K562 (cell line): ENCODE results near the gene VSNL1. TPM values are rescaled to one million over a fixed set of nuclear protein-coding genes. Genes with fewer than 3 reads are reported as not detected.

Experiments
- CEBPG ChIP-seq, 3 experiments: fragments of 200-800 bp in 1 of 3; sonication (Bioruptor generic) in 1 of 3; sonication (generic) in 1 of 3; formaldehyde crosslinking in 1 of 3; IDR thresholded peaks in 2 of 3; conservative IDR thresholded peaks in 1 of 3; 2 replicates each; pipeline versions ENCODE4 v1.6.1 to v1.8.0; 2016 to 2022; ENCODE audit warnings: missing compliant biosample characterization in 2 of 3, missing genetic modification characterization in 2 of 3, mild to moderate bottlenecking in 1 of 3, missing genetic modification reagents in 1 of 3
- DPF2 ChIP-seq: fragments of 450-650 bp; IDR thresholded peaks from 2 replicates; pipeline ENCODE4 v1.6.1; 2016
- FOXA3 ChIP-seq, 2 experiments: fragments of 450-650 bp in 1 of 2; sonication (generic) in 1 of 2; formaldehyde crosslinking; IDR thresholded peaks in 1 of 2; conservative IDR thresholded peaks in 1 of 2; 2 replicates each; pipeline versions ENCODE4 v1.4.0 to v1.8.0; 2020 to 2022; ENCODE audit warnings: mild to moderate bottlenecking in 2 of 2, missing genetic modification reagents in 1 of 2
- FOXM1 ChIP-seq, 2 experiments: fragments of 450-650 bp in 1 of 2; sonication (generic) in 1 of 2; formaldehyde crosslinking in 1 of 2; IDR thresholded peaks; 2 replicates each; pipeline versions ENCODE4 v1.6.1 to v1.9.0; 2017 to 2022; ENCODE audit warnings: low read depth in 2 of 2, mild to moderate bottlenecking in 2 of 2, missing genetic modification reagents in 1 of 2, moderate library complexity in 1 of 2
- HDAC3 ChIP-seq: fragments of 450-650 bp; IDR thresholded peaks from 2 replicates; pipeline ENCODE4 v1.6.1; 2018; ENCODE audit warnings: borderline replicate concordance, mild to moderate bottlenecking, moderate library complexity; ENCODE audit not compliant: partially characterized antibody
- KDM1A ChIP-seq, 2 experiments: fragments of 450-650 bp; IDR thresholded peaks; 2 replicates each; pipeline ENCODE4 v1.6.1; 2016; ENCODE audit warnings: mild to moderate bottlenecking in 2 of 2
- KLF1 ChIP-seq: fragments of 450-650 bp; IDR thresholded peaks from 2 replicates; pipeline ENCODE4 v1.6.1; 2016; ENCODE audit warnings: missing genetic modification characterization, missing compliant biosample characterization
- L3MBTL2 ChIP-seq: fragments of 450-650 bp; IDR thresholded peaks from 2 replicates; pipeline ENCODE4 v1.6.1; 2016; ENCODE audit warnings: mild to moderate bottlenecking, moderate library complexity
- MYC ChIP-seq, 2 experiments: fragments of 250-450 bp in 1 of 2; sonication (Bioruptor Pico) in 1 of 2; IDR thresholded peaks; 2 replicates each; pipeline versions ENCODE4 v1.5.1 to v1.6.1; 2012 to 2021; ENCODE audit warnings: low read depth in 2 of 2, borderline replicate concordance in 1 of 2, improper control_type of control experiment in 1 of 2, low read length in 1 of 2, mild to moderate bottlenecking in 1 of 2, moderate library complexity in 1 of 2
- NR2C1 ChIP-seq, 2 experiments: fragments of 450-650 bp; IDR thresholded peaks; 2 replicates each; pipeline ENCODE4 v1.6.1; 2017; ENCODE audit warnings: mild to moderate bottlenecking in 2 of 2, antibody characterized with exemption in 1 of 2, inconsistent platforms in 1 of 2, missing compliant biosample characterization in 1 of 2, missing genetic modification characterization in 1 of 2
- NR3C1 ChIP-seq: sonication (generic); formaldehyde crosslinking; IDR thresholded peaks from 2 replicates; pipeline ENCODE4 v1.8.1; 2022; ENCODE audit warnings: missing genetic modification reagents
- RBM25 ChIP-seq: fragments of 200-400 bp; formaldehyde crosslinking; IDR thresholded peaks from 2 replicates; pipeline ENCODE4 v1.6.1; 2018; ENCODE audit warnings: low read length, low read depth, moderate library complexity; ENCODE audit not compliant: severe bottlenecking
- RHOXF2B ChIP-seq: fragments of 250-450 bp; sonication (Bioruptor Pico); conservative IDR thresholded peaks from 2 replicates; pipeline ENCODE4 v1.5.1; 2021
- SIN3B ChIP-seq: fragments of 450-650 bp; IDR thresholded peaks from 2 replicates; pipeline ENCODE4 v1.6.1; 2017; ENCODE audit warnings: low read depth, mild to moderate bottlenecking, moderate library complexity
- SMAD2 ChIP-seq: fragments of 150-350 bp; IDR thresholded peaks from 2 replicates; pipeline ENCODE4 v1.6.1; 2014; ENCODE audit warnings: low read depth, mild to moderate bottlenecking, low read length
- SMARCE1 ChIP-seq: fragments of 450-650 bp; IDR thresholded peaks from 2 replicates; pipeline ENCODE4 v1.7.1; 2016; ENCODE audit warnings: mild to moderate bottlenecking
- SRSF7 ChIP-seq: fragments of 200-400 bp; formaldehyde crosslinking; optimal IDR thresholded peaks from 2 replicates; pipeline ENCODE3; 2017; ENCODE audit warnings: mild to moderate bottlenecking, low read depth, low read length
- SRSF9 ChIP-seq: fragments of 200-400 bp; formaldehyde crosslinking; IDR thresholded peaks from 2 replicates; pipeline ENCODE4 v1.6.1; 2017; ENCODE audit warnings: low read depth, low read length, borderline replicate concordance
- TRIM28 ChIP-seq: fragments of 450-650 bp; IDR thresholded peaks from 2 replicates; pipeline ENCODE4 v1.6.1; 2017
- ZKSCAN3 ChIP-seq: fragments of 250-450 bp; sonication (Bioruptor Pico); IDR thresholded peaks from 2 replicates; pipeline ENCODE4 v1.4.0; 2020
- ZNF124 ChIP-seq: sonication (generic); formaldehyde crosslinking; IDR thresholded peaks from 2 replicates; pipeline ENCODE4 v1.8.1; 2022; ENCODE audit warnings: missing genetic modification reagents
- ZNF175 ChIP-seq: fragments of 200-800 bp; sonication (Bioruptor generic); IDR thresholded peaks from 2 replicates; pipeline ENCODE4 v1.6.1; 2016; ENCODE audit warnings: low read depth, mild to moderate bottlenecking, missing genetic modification characterization, missing compliant biosample characterization
- ZNF695 ChIP-seq: fragments of 450-650 bp; formaldehyde crosslinking; IDR thresholded peaks from 2 replicates; pipeline ENCODE4 v1.4.0; 2020; ENCODE audit warnings: mild to moderate bottlenecking, moderate library complexity
- ZNF76 ChIP-seq: fragments of 250-450 bp; sonication (Bioruptor Pico); IDR thresholded peaks from 2 replicates; pipeline ENCODE4 v1.4.0; 2020; ENCODE audit warnings: mild to moderate bottlenecking, moderate library complexity, borderline replicate concordance
- ZNF778 ChIP-seq: fragments of 450-650 bp; formaldehyde crosslinking; IDR thresholded peaks from 2 replicates; pipeline ENCODE4 v1.4.0; 2020; ENCODE audit warnings: mild to moderate bottlenecking, moderate library complexity
- polyA plus RNA-seq, 8 experiments: library from polyadenylated mRNA; depleted of rRNA in 4 of 8; stranded (reverse) in 5 of 8; unstranded in 3 of 8; fragments of >200 nt; fragmentation: Nextera tagmentation in 2 of 8; fragmentation: Illumina TruSeq in 1 of 8; extraction: Ambion mirVana in 2 of 8; extraction: Trizol in 1 of 8; gene quantifications; 2 replicates each; pipeline versions ENCODE4 v1.2.1 to v1.2.3, GENCODE V29; 2011 to 2014; ENCODE audit warnings: inconsistent platforms in 1 of 8, missing spikeins in 1 of 8
- total RNA-seq, 7 experiments: library from RNA; depleted of rRNA in 6 of 7; stranded (reverse); fragments of >200 nt in 6 of 7; fragmentation: Illumina TruSeq in 2 of 7; extraction: Trizol in 2 of 7; gene quantifications; 2 replicates each; pipeline versions ENCODE4 v1.2.1 to v1.2.3, GENCODE V29; 2011 to 2021; ENCODE audit warnings: low replicate concordance in 1 of 7
- TF ChIP-seq, protein P1 (sequence below): fragments of 450-650 bp; IDR thresholded peaks from 2 replicates; pipeline ENCODE4 v1.6.1; 2016
- TF ChIP-seq, protein P2 (sequence below): sonication (generic); formaldehyde crosslinking; IDR thresholded peaks from 2 replicates; pipeline ENCODE4 v1.8.0; 2023; ENCODE audit warnings: mild to moderate bottlenecking, missing genetic modification reagents

VSNL1 gene
- total and polyA plus RNA-seq, 9 of the 15 experiments (the other 6 are each of a cell fraction or from before 2014, with no cell fraction given) = 0.20 TPM; not detected in 8

DNA sequence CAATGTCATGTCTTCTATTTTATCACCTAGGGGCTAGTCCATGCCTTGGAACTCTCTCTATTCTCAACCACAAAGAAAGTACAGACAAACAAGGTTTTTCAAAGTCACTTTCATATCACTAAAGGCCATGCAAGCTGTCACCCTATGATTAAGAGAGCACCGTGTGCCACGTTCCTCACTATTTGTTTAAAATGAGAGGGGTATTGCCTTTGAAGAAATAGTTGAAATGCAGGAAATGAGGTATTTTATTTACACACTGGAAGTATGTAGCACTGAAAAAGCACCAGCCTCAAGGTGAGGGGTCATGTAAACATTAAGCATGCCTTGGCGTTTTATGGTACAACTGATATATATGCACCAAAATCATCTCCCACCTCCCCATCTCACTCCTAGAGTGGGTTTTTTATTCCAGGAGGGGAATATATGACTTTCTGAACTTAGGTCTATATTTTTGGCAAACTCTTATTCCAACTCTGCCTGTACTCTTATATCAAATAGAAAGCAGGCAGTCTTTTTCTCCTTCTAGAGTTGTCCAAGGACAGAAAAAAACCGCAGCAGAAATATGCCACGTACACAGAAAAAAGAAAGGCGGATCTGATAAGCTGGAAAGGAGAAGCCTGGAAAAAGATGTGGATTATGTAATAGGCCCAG is 53.5 kb downstream of the VSNL1 start (continued):
- TF ChIP-seq NR2C1 (IDR thresholded peaks at IDR 0.05) (0 out of 2 replicates have a peak, but pooled peaks have one; percentile 42), NR2C1 (tag; IDR thresholded peaks at IDR 0.05) (no peak), HDAC3 (peak; percentile 40), SIN3B (no peak), SRSF9 (no peak), RBM25 (no peak), SMAD2 (no peak), FOXA3 (CRISPR knock-in tag; conservative IDR thresholded peaks at IDR 0.05 in 1 of 2, IDR thresholded peaks at IDR 0.05 in 1 of 2) (peak in 1 of 2 experiments; percentile 51; a peak in 2 of 4 replicates), KDM1A (IDR thresholded peaks at IDR 0.05) (peak; percentile 31 to 44; a peak in 2 of 4 replicates), TRIM28 (no peak), ZKSCAN3 (CRISPR knock-in tag) (no peak), CEBPG (CRISPR knock-in tag; IDR thresholded peaks at IDR 0.05) (no peak), CEBPG (tag; conservative IDR thresholded peaks at IDR 0.05 in 1 of 2, IDR thresholded peaks at IDR 0.05 in 1 of 2) (0 out of 4 replicates have a peak, but pooled peaks of 1 of the 2 experiments have one; percentile 5), KLF1 (tag) (no peak), SRSF7 (no peak), SMARCE1 (peak; percentile 65), ZNF76 (no peak), ZNF695 (no peak), RHOXF2B (CRISPR knock-in tag) (no peak), ZNF778 (CRISPR knock-in tag) (no peak), MYC (IDR thresholded peaks at IDR 0.05; ENCODE audit: low read depth, low read length) (no peak), MYC (CRISPR knock-in tag; IDR thresholded peaks at IDR 0.05; ENCODE audit: borderline replicate concordance, low read depth) (no peak), ZNF124 (CRISPR knock-in tag) (no peak), L3MBTL2 (peak; percentile 69), DPF2 (peak; percentile 80), ZNF175 (CRISPR knock-in tag) (no peak), FOXM1 (IDR thresholded peaks at IDR 0.05; ENCODE audit: low read depth) (peak; percentile 75), FOXM1 (CRISPR knock-in tag; IDR thresholded peaks at IDR 0.05; ENCODE audit: low read depth) (no peak), NR3C1 (CRISPR knock-in tag) (no peak)
- TF ChIP-seq, protein P1, sequence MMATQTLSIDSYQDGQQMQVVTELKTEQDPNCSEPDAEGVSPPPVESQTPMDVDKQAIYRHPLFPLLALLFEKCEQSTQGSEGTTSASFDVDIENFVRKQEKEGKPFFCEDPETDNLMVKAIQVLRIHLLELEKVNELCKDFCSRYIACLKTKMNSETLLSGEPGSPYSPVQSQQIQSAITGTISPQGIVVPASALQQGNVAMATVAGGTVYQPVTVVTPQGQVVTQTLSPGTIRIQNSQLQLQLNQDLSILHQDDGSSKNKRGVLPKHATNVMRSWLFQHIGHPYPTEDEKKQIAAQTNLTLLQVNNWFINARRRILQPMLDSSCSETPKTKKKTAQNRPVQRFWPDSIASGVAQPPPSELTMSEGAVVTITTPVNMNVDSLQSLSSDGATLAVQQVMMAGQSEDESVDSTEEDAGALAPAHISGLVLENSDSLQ = peak; percentile 75
- TF ChIP-seq, protein P2, sequence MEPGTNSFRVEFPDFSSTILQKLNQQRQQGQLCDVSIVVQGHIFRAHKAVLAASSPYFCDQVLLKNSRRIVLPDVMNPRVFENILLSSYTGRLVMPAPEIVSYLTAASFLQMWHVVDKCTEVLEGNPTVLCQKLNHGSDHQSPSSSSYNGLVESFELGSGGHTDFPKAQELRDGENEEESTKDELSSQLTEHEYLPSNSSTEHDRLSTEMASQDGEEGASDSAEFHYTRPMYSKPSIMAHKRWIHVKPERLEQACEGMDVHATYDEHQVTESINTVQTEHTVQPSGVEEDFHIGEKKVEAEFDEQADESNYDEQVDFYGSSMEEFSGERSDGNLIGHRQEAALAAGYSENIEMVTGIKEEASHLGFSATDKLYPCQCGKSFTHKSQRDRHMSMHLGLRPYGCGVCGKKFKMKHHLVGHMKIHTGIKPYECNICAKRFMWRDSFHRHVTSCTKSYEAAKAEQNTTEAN = no peak
